Gastrocnemius medialis (tissue), 4 donors: ENCODE measurements around the gene KIF21B. TPM values are rescaled to one million over a fixed set of nuclear protein-coding genes. Genes with fewer than 3 reads are reported as not detected.

Source experiments
- ATAC-seq, 2 donors: fragments of 150-250 bp; one replicate each; pipeline ENCODE4 v1.9.1; 2016
- DNase-seq, 2 donors: peaks; one replicate each; pipeline ENCODE4 v3.0.0-alpha.2; 2019
- H3K27ac ChIP-seq, 4 donors: fragments of 200-600 bp; sonication (generic); 1 replicate in 1 of 4; 2 replicates in 3 of 4; pipeline ENCODE4 v1.5.1; 2016 to 2018; ENCODE audit warnings: mild to moderate bottlenecking in 2 of 4, moderate library complexity in 1 of 4
- H3K27me3 ChIP-seq, 3 donors: fragments of 200-600 bp; sonication (generic) in 2 of 3; 1 replicate in 1 of 3; 2 replicates in 2 of 3; pipeline versions ENCODE4 v1.5.1 to v1.6.0; 2016 to 2019; ENCODE audit warnings: mild to moderate bottlenecking in 1 of 3, moderate library complexity in 1 of 3
- H3K36me3 ChIP-seq, 2 donors: fragments of 200-600 bp; sonication (generic) in 1 of 2; one replicate each; pipeline ENCODE4 v1.5.1; 2017 to 2018
- H3K4me1 ChIP-seq, 2 donors: fragments of 200-600 bp; sonication (generic) in 1 of 2; one replicate each; pipeline ENCODE4 v1.5.1; 2016 to 2017; ENCODE audit warnings: mild to moderate bottlenecking in 2 of 2
- H3K4me3 ChIP-seq, 4 donors: fragments of 200-600 bp; sonication (generic) in 3 of 4; 1 replicate in 1 of 4; 2 replicates in 3 of 4; pipeline ENCODE4 v1.5.1; 2016 to 2019; ENCODE audit warnings: mild to moderate bottlenecking in 2 of 4
- H3K9me3 ChIP-seq, 3 donors: fragments of 200-600 bp; sonication (generic) in 2 of 3; 1 replicate in 1 of 3; 2 replicates in 2 of 3; pipeline ENCODE4 v1.5.1; 2016 to 2019
- CTCF ChIP-seq, 5 experiments: fragments of 450-650 bp in 3 of 5; fragments of 200-600 bp in 2 of 5; sonication (generic) in 2 of 5; IDR thresholded peaks in 4 of 5; conservative IDR thresholded peaks in 1 of 5; 1 replicate in 4 of 5; 2 replicates in 1 of 5; pipeline ENCODE4 v1.5.1; 2016 to 2019; ENCODE audit warnings: antibody characterized with exemption in 5 of 5, mild to moderate bottlenecking in 3 of 5, moderate library complexity in 3 of 5
- POLR2A ChIP-seq, 2 donors: fragments of 450-650 bp; IDR thresholded peaks; one replicate each; pipeline ENCODE4 v1.6.1; 2017; ENCODE audit warnings: antibody characterized with exemption in 2 of 2, mild to moderate bottlenecking in 2 of 2, moderate library complexity in 2 of 2
- in situ Hi-C, 4 donors: fragments of 200-750 bp; cut with MboI; loops; one replicate each; pipeline versions ENCODE4 v1.15.0 to v1.8.0; 2017; ENCODE audit warnings: low sequenced_read_pairs in 4 of 4
- intact Hi-C: fragments of 100-400 bp; cut with DNase I; formaldehyde crosslinking; loops from one replicate; pipeline ENCODE4 v1.15.1; 2023; ENCODE audit warnings: low total_unique reads
- total RNA-seq, 4 donors: library from RNA; depleted of rRNA; stranded (reverse); fragments of >200 nt; gene quantifications; one replicate each; pipeline versions ENCODE4 v1.1.0 to v1.2.3, GENCODE V29; 2016

Gene KIF21B
- total RNA-seq, 4 donors from 2014 or later: 0.23 to 0.49 (median 0.36) TPM

DNA sequence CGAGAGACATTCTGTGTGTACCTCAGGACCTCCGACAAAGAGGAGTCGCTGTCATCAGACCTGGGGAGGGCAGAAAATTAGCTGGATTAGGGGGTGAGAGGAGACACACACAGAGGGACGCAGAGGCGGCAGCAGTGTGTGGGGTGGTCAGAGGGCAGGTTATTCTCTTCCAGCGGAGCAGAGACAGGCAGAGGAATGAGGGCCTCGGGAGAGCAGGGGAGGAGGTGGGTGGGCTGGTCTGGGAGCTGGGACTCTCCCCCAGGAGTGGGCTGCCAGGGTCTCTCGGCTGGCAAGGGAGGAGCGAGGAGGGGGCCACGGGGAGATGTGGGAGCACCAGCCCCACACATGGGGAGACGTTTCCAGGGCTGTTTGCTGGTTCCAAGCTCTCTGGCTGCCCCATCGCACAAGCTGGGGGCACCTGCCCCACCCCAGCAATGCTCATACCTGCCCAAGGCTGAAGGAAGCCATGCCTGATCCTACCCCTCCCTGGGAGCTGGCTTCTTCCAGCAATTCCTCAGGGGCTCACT lies 40.4 kb downstream of the KIF21B start:
- H3K27ac ChIP-seq: no peak overlapping the region
- no peaks in the 10 kb centered on the region for H3K4me1 ChIP-seq
- H3K27me3 ChIP-seq: no peaks in the 10 kb centered on the region
- in situ Hi-C loops (no loop called here), intact Hi-C loops (no loop called here)
- no peak for DNase-seq
- no peaks in the 10 kb centered on the region for H3K9me3 ChIP-seq
- H3K36me3 ChIP-seq: no peaks in the 10 kb centered on the region
- H3K4me3 ChIP-seq: no peak overlapping the region
- ATAC-seq: no peak
- TF ChIP-seq CTCF (IDR thresholded peaks at IDR 0.05 in 4 of 5, conservative IDR thresholded peaks at IDR 0.05 in 1 of 5) (no peak), POLR2A (IDR thresholded peaks at IDR 0.05) (no peak)

DNA sequence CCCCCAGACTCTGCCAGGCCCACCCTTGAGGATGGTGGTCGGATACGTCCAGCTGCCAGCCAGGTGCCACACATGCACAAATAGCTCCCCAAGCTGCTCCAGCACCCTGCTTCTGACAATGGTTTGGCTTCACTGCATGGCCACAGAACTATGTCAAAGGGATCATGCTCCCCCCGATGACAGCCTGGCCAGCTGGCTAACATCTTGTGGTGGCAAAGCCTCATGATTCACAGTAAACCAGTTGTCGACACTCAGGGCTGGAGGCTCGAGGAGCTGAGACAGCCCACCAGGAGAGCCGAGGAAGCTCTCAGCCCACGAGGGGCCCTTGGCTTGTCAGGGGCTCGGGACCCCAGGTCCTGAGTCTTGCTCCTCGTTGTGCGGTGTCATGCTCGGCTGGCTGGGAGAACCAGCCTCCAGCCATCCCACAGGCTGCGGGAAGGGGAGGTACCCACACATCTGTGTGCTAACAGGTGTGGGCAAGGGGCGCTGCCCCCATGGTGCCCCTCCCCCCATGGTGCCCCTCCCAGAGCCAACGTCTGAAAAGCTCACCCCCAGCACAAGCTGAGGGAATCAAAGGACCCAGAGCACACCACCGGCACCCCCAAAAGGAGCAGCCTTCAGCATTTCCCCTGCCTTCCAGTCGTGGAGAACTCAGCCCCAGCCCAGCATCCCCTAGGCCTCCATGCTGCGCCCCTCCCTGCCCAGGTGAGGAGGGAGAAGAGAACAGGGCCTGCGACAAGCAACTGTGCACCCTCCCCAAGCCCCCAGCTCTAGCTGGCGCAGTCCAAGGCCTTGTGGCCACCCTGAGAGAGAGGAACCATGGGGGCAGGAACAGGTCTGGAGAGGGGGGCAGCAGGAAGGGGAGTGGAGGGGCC lies 41.2 kb downstream of the KIF21B start:
- no peaks in the 10 kb centered on the region for H3K4me1 ChIP-seq
- H3K36me3 ChIP-seq: no peaks in the 10 kb centered on the region
- DNase-seq: no peak
- H3K27ac ChIP-seq: no peak overlapping the region
- no peak overlapping the region for H3K4me3 ChIP-seq
- intact Hi-C loops: no loop called here
- no peaks in the 10 kb centered on the region for H3K27me3 ChIP-seq
- in situ Hi-C loops: no loop called here
- TF ChIP-seq POLR2A (IDR thresholded peaks at IDR 0.05): no peak
- TF ChIP-seq CTCF (IDR thresholded peaks at IDR 0.05 in 4 of 5, conservative IDR thresholded peaks at IDR 0.05 in 1 of 5): no peak
- no peak for ATAC-seq
- H3K9me3 ChIP-seq: no peaks in the 10 kb centered on the region

DNA sequence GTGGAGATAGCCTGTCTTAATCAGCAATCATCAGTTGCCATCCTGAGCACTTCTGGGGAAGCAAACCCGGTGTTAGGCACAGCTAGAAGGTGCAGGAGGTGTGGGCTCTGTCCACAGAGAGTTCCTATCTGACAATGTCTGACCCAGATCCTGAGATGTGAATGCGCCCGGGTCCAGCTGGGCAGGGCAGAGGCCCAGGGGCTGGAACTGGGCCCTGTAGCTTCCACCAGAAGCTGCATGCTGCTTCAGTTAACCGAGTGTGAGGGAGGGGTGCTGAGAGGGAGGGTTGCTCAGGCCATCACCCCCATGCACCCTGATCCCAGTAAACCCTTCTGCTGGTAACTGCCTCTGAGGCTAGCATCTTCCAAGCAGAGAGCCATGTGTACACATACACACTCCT lies 42.2 kb downstream of the KIF21B start:
- H3K4me3 ChIP-seq: no peak overlapping the region
- H3K36me3 ChIP-seq: no peaks in the 10 kb centered on the region
- no peak overlapping the region for H3K27ac ChIP-seq
- H3K27me3 ChIP-seq: no peaks in the 10 kb centered on the region
- H3K4me1 ChIP-seq: no peaks in the 10 kb centered on the region
- ATAC-seq (no peak), DNase-seq (no peak)
- H3K9me3 ChIP-seq: no peaks in the 10 kb centered on the region
- TF ChIP-seq POLR2A (IDR thresholded peaks at IDR 0.05): no peak
- no peak for TF ChIP-seq CTCF (IDR thresholded peaks at IDR 0.05 in 4 of 5, conservative IDR thresholded peaks at IDR 0.05 in 1 of 5)
- intact Hi-C loops (no loop called here), in situ Hi-C loops (no loop called here)

DNA sequence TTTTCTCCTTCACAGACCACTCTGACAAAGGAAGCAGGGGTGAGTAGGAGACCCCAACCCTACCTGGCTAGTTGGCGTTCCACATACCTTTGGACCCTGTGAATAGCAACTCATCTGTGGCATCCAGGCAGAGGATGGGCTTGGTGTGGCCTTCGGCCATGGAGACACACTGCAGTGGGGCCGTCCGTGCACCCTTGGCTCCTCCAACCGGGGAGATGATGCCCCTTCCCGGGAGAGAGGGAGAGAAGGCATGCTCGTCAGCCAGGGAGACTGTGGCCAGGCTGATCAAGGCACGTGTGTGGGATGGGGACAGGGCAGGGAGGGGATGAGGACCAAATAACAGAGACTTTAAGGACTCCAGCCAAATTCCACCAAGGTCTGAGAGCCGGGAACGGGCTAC lies 42.6 kb downstream of the KIF21B start:
- H3K4me1 ChIP-seq: no peaks in the 10 kb centered on the region
- DNase-seq: no peak
- H3K27ac ChIP-seq: no peak overlapping the region
- no peak for TF ChIP-seq CTCF (IDR thresholded peaks at IDR 0.05 in 4 of 5, conservative IDR thresholded peaks at IDR 0.05 in 1 of 5)
- no peak for TF ChIP-seq POLR2A (IDR thresholded peaks at IDR 0.05)
- intact Hi-C loops: no loop called here
- ATAC-seq: no peak
- H3K27me3 ChIP-seq: no peaks in the 10 kb centered on the region
- no peak overlapping the region for H3K4me3 ChIP-seq
- H3K9me3 ChIP-seq: no peaks in the 10 kb centered on the region
- no peaks in the 10 kb centered on the region for H3K36me3 ChIP-seq
- in situ Hi-C loops: no loop called here
